Activated CD4-positive, alpha-beta T cell treated with anti-CD3 and anti-CD28 coated beads, Interleukin-2, amount 10 ng/mL, durations not matched to agents 24 days and 14 days (primary cell): ENCODE results near the gene SALL3. TPM values are rescaled to one million over a fixed set of nuclear protein-coding genes. Genes with fewer than 3 reads are reported as not detected.

Experiments used
- DNase-seq: peaks from one replicate; pipeline ENCODE4 v3.0.0; 2022
- H3K27ac Mint-ChIP-seq: one replicate; pipeline ENCODE4 v1.8.0; 2022; ENCODE audit warnings: mild to moderate bottlenecking, mixed read lengths
- H3K27me3 Mint-ChIP-seq: one replicate; pipeline ENCODE4 v1.8.0; 2022; ENCODE audit warnings: mixed read lengths
- H3K36me3 Mint-ChIP-seq: one replicate; pipeline ENCODE4 v1.8.0; 2022; ENCODE audit warnings: low read depth, mild to moderate bottlenecking, mixed read lengths
- H3K4me1 Mint-ChIP-seq: one replicate; pipeline ENCODE4 v1.8.0; 2021; ENCODE audit warnings: mixed read lengths
- H3K4me3 Mint-ChIP-seq: one replicate; pipeline ENCODE4 v1.8.0; 2022; ENCODE audit warnings: mild to moderate bottlenecking, moderate library complexity, mixed read lengths
- H3K9me3 Mint-ChIP-seq: one replicate; pipeline ENCODE4 v1.8.0; 2021; ENCODE audit warnings: mixed read lengths
- intact Hi-C: fragments of 100-400 bp; cut with micrococcal nuclease; formaldehyde crosslinking; loops from one replicate; pipeline ENCODE4 v1.15.1; 2023
- total RNA-seq: library from RNA; stranded (reverse); gene quantifications from 2 replicates; pipeline ENCODE4 v1.2.3, GENCODE V29; 2022

SALL3 gene
- total RNA-seq, 1 donor from 2014 or later, result not detected

- Mint-ChIP-seq H3K36me3 (no peaks in the 10 kb centered on the region), H3K27me3 (no peaks in the 10 kb centered on the region), H3K4me3 (no peak overlapping the region), H3K9me3 (no peaks in the 10 kb centered on the region), H3K27ac (no peak overlapping the region), H3K4me1 (no peaks in the 10 kb centered on the region)
- intact Hi-C loops, result no loop called here
- peak; percentile 35 for DNase-seq
Measured at GRCh38 chr18:79018911-79019310, 39.3 kb downstream of the SALL3 start.

- Mint-ChIP-seq H3K27ac (no peak overlapping the region), H3K4me3 (no peak overlapping the region), H3K36me3 (no peaks in the 10 kb centered on the region), H3K4me1 (no peaks in the 10 kb centered on the region), H3K27me3 (no peaks in the 10 kb centered on the region), H3K9me3 (no peaks in the 10 kb centered on the region)
- peak; percentile 37 for DNase-seq
- intact Hi-C loops, result no loop called here
Measured at GRCh38 chr18:79019881-79020280, 40.3 kb downstream of the SALL3 start.

- DNase-seq, result peak; percentile 23
- H3K36me3 Mint-ChIP-seq, result no peaks in the 10 kb centered on the region
- H3K4me3 Mint-ChIP-seq, result no peak overlapping the region
- H3K27ac Mint-ChIP-seq, result no peak overlapping the region
- no peaks in the 10 kb centered on the region for H3K9me3 Mint-ChIP-seq
- no peaks in the 10 kb centered on the region for H3K27me3 Mint-ChIP-seq
- no peaks in the 10 kb centered on the region for H3K4me1 Mint-ChIP-seq
- intact Hi-C loops, result no loop called here
Measured at GRCh38 chr18:79022603-79023002, 43.0 kb downstream of the SALL3 start.

- intact Hi-C loops, result no loop called here
- Mint-ChIP-seq H3K36me3 (no peaks in the 10 kb centered on the region), H3K9me3 (peaks cover 11% of the 10 kb centered on the region), H3K27me3 (peaks cover 2% of the 10 kb centered on the region), H3K4me1 (no peaks in the 10 kb centered on the region), H3K27ac (no peak overlapping the region), H3K4me3 (no peak overlapping the region)
- peak; percentile 27 for DNase-seq
Measured at GRCh38 chr18:79026491-79026890, 46.9 kb downstream of the SALL3 start.

- Mint-ChIP-seq H3K36me3 (no peaks in the 10 kb centered on the region), H3K27me3 (peaks cover 2% of the 10 kb centered on the region), H3K27ac (no peak overlapping the region), H3K4me1 (no peaks in the 10 kb centered on the region), H3K4me3 (no peak overlapping the region), H3K9me3 (peaks cover 15% of the 10 kb centered on the region)
- DNase-seq, result peak; percentile 4
- intact Hi-C loops, result no loop called here
Measured at GRCh38 chr18:79030680-79031079, 51.1 kb downstream of the SALL3 start.

- no peaks in the 10 kb centered on the region for H3K27me3 Mint-ChIP-seq
- intact Hi-C loops, result no loop called here
- no peaks in the 10 kb centered on the region for H3K4me1 Mint-ChIP-seq
- no peak for DNase-seq
- peaks cover 6% of the 10 kb centered on the region for H3K9me3 Mint-ChIP-seq
- H3K4me3 Mint-ChIP-seq, result no peak overlapping the region
- no peaks in the 10 kb centered on the region for H3K36me3 Mint-ChIP-seq
- H3K27ac Mint-ChIP-seq, result no peak overlapping the region
Measured at GRCh38 chr18:79042276-79042675, 62.7 kb downstream of the SALL3 start.

- H3K4me3 Mint-ChIP-seq, result no peak overlapping the region
- H3K27ac Mint-ChIP-seq, result no peak overlapping the region
- intact Hi-C loops, result no loop called here
- peaks cover 6% of the 10 kb centered on the region for H3K9me3 Mint-ChIP-seq
- no peak for DNase-seq
- no peaks in the 10 kb centered on the region for H3K27me3 Mint-ChIP-seq
- no peaks in the 10 kb centered on the region for H3K4me1 Mint-ChIP-seq
- H3K36me3 Mint-ChIP-seq, result no peaks in the 10 kb centered on the region
Measured at GRCh38 chr18:79043288-79043687, 63.7 kb downstream of the SALL3 start.

- Mint-ChIP-seq H3K27ac (no peak overlapping the region), H3K9me3 (no peaks in the 10 kb centered on the region), H3K4me1 (no peaks in the 10 kb centered on the region), H3K27me3 (no peaks in the 10 kb centered on the region), H3K4me3 (no peak overlapping the region), H3K36me3 (no peaks in the 10 kb centered on the region)
- DNase-seq, result no peak
- intact Hi-C loops, result no loop called here
Measured at GRCh38 chr18:79046522-79046921, 66.9 kb downstream of the SALL3 start.

GRCh38 chr18:79047556-79048244, 68.1 kb downstream of the SALL3 start:
- no peaks in the 10 kb centered on the region for H3K27me3 Mint-ChIP-seq
- no peak for DNase-seq
- H3K9me3 Mint-ChIP-seq, result no peaks in the 10 kb centered on the region
- H3K4me1 Mint-ChIP-seq, result no peaks in the 10 kb centered on the region
- H3K4me3 Mint-ChIP-seq, result no peak overlapping the region
- H3K27ac Mint-ChIP-seq, result no peak overlapping the region
- H3K36me3 Mint-ChIP-seq, result no peaks in the 10 kb centered on the region
- intact Hi-C loops, result no loop called here

- Mint-ChIP-seq H3K9me3 (no peaks in the 10 kb centered on the region), H3K27me3 (no peaks in the 10 kb centered on the region), H3K36me3 (no peaks in the 10 kb centered on the region), H3K27ac (no peak overlapping the region), H3K4me3 (no peak overlapping the region), H3K4me1 (no peaks in the 10 kb centered on the region)
- no peak for DNase-seq
- intact Hi-C loops, result no loop called here
Measured at GRCh38 chr18:79048245-79048632, 68.6 kb downstream of the SALL3 start.

- peaks cover 2% of the 10 kb centered on the region for H3K27me3 Mint-ChIP-seq
- H3K4me1 Mint-ChIP-seq, result no peaks in the 10 kb centered on the region
- H3K27ac Mint-ChIP-seq, result no peak overlapping the region
- no peak for DNase-seq
- intact Hi-C loops, result no loop called here
- no peaks in the 10 kb centered on the region for H3K36me3 Mint-ChIP-seq
- no peaks in the 10 kb centered on the region for H3K9me3 Mint-ChIP-seq
- no peak overlapping the region for H3K4me3 Mint-ChIP-seq
Measured at GRCh38 chr18:79049506-79049905, 69.9 kb downstream of the SALL3 start.

Other genes starting within 250 kb of the SALL3 start
- 23.8 and 30.3 TPM in 2 replicates for gene ATP9B, start 89.6 kb downstream of the SALL3 start, total RNA-seq